Uterus (tissue), 2 donors: ENCODE data around the gene DNAJB1.

Source experiments
- CTCF ChIP-seq, 4 experiments: fragments of 200-600 bp in 2 of 4; fragments of 450-650 bp in 2 of 4; sonication (generic) in 2 of 4; IDR thresholded peaks; one replicate each; pipeline ENCODE4 v1.5.1; 2016 to 2019; ENCODE audit warnings: antibody characterized with exemption in 4 of 4, mild to moderate bottlenecking in 2 of 4, moderate library complexity in 1 of 4
- POLR2A ChIP-seq, 2 donors: fragments of 450-650 bp; IDR thresholded peaks; one replicate each; pipeline ENCODE4 v1.6.1; 2016; ENCODE audit warnings: antibody characterized with exemption in 2 of 2, mild to moderate bottlenecking in 1 of 2, moderate library complexity in 1 of 2

GRCh38 chr19:14519245-14519859 lies 1.2 kb upstream of the DNAJB1 start:
- no peak for TF ChIP-seq CTCF (IDR thresholded peaks at IDR 0.05)
- no peak for TF ChIP-seq POLR2A (IDR thresholded peaks at IDR 0.05)
